Trophoblast cell (in vitro differentiated cells and primary cell): ENCODE data around the gene MALSU1. TPM values are rescaled to one million over a fixed set of nuclear protein-coding genes. Genes with fewer than 3 reads are reported as not detected.
A peak's percentile ranks its signal among the peaks of the same experiment; 100 is the strongest.

ENCODE experiments used
- DNase-seq, 2 donors: peaks; one replicate each; pipeline ENCODE4 v3.0.0-alpha.2; 2016
- H2AFZ ChIP-seq: 2 replicates; pipeline ENCODE4 v1.6.1; 2013; ENCODE audit warnings: low read length, moderate library complexity, mild to moderate bottlenecking; ENCODE audit not compliant: insufficient read depth, poor library complexity
- H2AK5ac ChIP-seq: 2 replicates; pipeline ENCODE4 v1.6.1; 2013; ENCODE audit warnings: mild to moderate bottlenecking, low read length
- H2BK120ac ChIP-seq: 2 replicates; pipeline ENCODE4 v1.6.1; 2013; ENCODE audit warnings: low read length, mild to moderate bottlenecking, moderate library complexity; ENCODE audit not compliant: insufficient read depth, poor library complexity
- H2BK12ac ChIP-seq: 2 replicates; pipeline ENCODE4 v1.6.1; 2013; ENCODE audit warnings: mild to moderate bottlenecking, low read length, moderate library complexity
- H2BK5ac ChIP-seq: 2 replicates; pipeline ENCODE4 v1.6.1; 2013; ENCODE audit warnings: low read length, low read depth, moderate library complexity, mild to moderate bottlenecking; ENCODE audit not compliant: poor library complexity
- H3K14ac ChIP-seq: 2 replicates; pipeline ENCODE4 v1.6.1; 2013; ENCODE audit warnings: mild to moderate bottlenecking, low read length
- H3K18ac ChIP-seq: 2 replicates; pipeline ENCODE4 v1.6.1; 2013; ENCODE audit warnings: mild to moderate bottlenecking, low read length
- H3K23ac ChIP-seq: 2 replicates; pipeline ENCODE4 v1.6.1; 2013; ENCODE audit warnings: low read length
- H3K27ac ChIP-seq: 2 replicates; pipeline ENCODE4 v1.5.1; 2013; ENCODE audit warnings: low read depth, mild to moderate bottlenecking, inconsistent platforms, low read length, moderate library complexity
- H3K27me3 ChIP-seq: 2 replicates; pipeline ENCODE4 v1.6.1; 2013; ENCODE audit warnings: inconsistent platforms, mild to moderate bottlenecking, low read length, moderate library complexity; ENCODE audit not compliant: insufficient read depth
- H3K36me3 ChIP-seq, 2 experiments: 1 replicate in 1 of 2; 2 replicates in 1 of 2; pipeline ENCODE4 v1.6.1; 2013; ENCODE audit warnings: low read length in 2 of 2, mild to moderate bottlenecking in 2 of 2, moderate library complexity in 1 of 2; ENCODE audit not compliant: insufficient read depth in 2 of 2, control insufficient read depth in 1 of 2
- H3K4ac ChIP-seq: 2 replicates; pipeline ENCODE4 v1.6.1; 2013; ENCODE audit warnings: low read depth, mild to moderate bottlenecking, low read length, moderate library complexity
- H3K4me1 ChIP-seq, 2 experiments: 1 replicate in 1 of 2; 2 replicates in 1 of 2; pipeline ENCODE4 v1.6.1; 2013; ENCODE audit warnings: low read length in 2 of 2, mild to moderate bottlenecking in 2 of 2, moderate library complexity in 1 of 2; ENCODE audit not compliant: insufficient read depth in 2 of 2, control insufficient read depth in 1 of 2
- H3K4me2 ChIP-seq: 2 replicates; pipeline ENCODE4 v1.6.1; 2013; ENCODE audit warnings: inconsistent platforms, mild to moderate bottlenecking, low read length, moderate library complexity
- H3K4me3 ChIP-seq: 2 replicates; pipeline ENCODE4 v1.5.1; 2013; ENCODE audit warnings: mild to moderate bottlenecking, low read depth, low read length, inconsistent platforms
- H3K79me1 ChIP-seq: one replicate; pipeline ENCODE4 v1.6.1; 2013; ENCODE audit warnings: low read length
- H3K79me2 ChIP-seq: 2 replicates; pipeline ENCODE4 v1.6.1; 2013; ENCODE audit warnings: low read length, mild to moderate bottlenecking; ENCODE audit not compliant: control insufficient read depth, insufficient read depth, poor library complexity
- H3K9ac ChIP-seq: 2 replicates; pipeline ENCODE4 v1.6.1; 2013; ENCODE audit warnings: mild to moderate bottlenecking, low read length
- H3K9me3 ChIP-seq: 2 replicates; pipeline ENCODE4 v1.6.1; 2013; ENCODE audit warnings: low read depth, mild to moderate bottlenecking, control low read depth, inconsistent platforms, low read length; ENCODE audit not compliant: insufficient read depth
- H4K12ac ChIP-seq: 2 replicates; pipeline ENCODE4 v1.6.1; 2013; ENCODE audit warnings: low read depth, mild to moderate bottlenecking, low read length, moderate library complexity
- H4K8ac ChIP-seq: 2 replicates; pipeline ENCODE4 v1.6.1; 2013; ENCODE audit warnings: low read depth, mild to moderate bottlenecking, low read length, moderate library complexity
- H4K91ac ChIP-seq: one replicate; pipeline ENCODE4 v1.6.1; 2013; ENCODE audit warnings: low read depth, mild to moderate bottlenecking, low read length, moderate library complexity
- WGBS: extraction: QIAGEN DNeasy Blood & Tissue Kit; methylation state at CpG from one replicate; pipeline ENCODE4 v1.1.7; 2013; ENCODE audit warnings: missing lambda C conversion rate; ENCODE audit not compliant: insufficient read length, insufficient coverage; ENCODE audit errors: extremely low coverage; 5-methylcytosine and 5-hydroxymethylcytosine counted together
- polyA plus RNA-seq: library from polyadenylated mRNA; stranded (reverse); fragments of 200-250 nt; gene quantifications from 2 replicates; pipeline ENCODE4 v1.2.3, GENCODE V29; 2013

The MALSU1 gene
- 58.2 and 61.0 TPM in 2 replicates for polyA plus RNA-seq

- H3K27me3 ChIP-seq = no peaks in the 10 kb centered on the region
- H3K23ac ChIP-seq = no peak within 1 kb of the TSS
- peak within 1 kb of the TSS; percentile 95 for H3K9ac ChIP-seq
- peak within 1 kb of the TSS; percentile 31 for H3K27ac ChIP-seq
- H4K8ac ChIP-seq = peak within 1 kb of the TSS; percentile 94
- no CpG with 5 or more reads among the region's 59 CpGs for WGBS
- peaks cover 0 to 2% of the 10 kb centered on the region in 2 experiments for H3K4me1 ChIP-seq
- H3K79me1 ChIP-seq = peaks cover 4% of the 10 kb centered on the region
- peak within 1 kb of the TSS; percentile 73 for H4K91ac ChIP-seq
- H2AFZ ChIP-seq = peak within 1 kb of the TSS; percentile 73
- H2AK5ac ChIP-seq = no peak within 1 kb of the TSS
- H2BK120ac ChIP-seq = peak within 1 kb of the TSS; percentile 50
- H3K36me3 ChIP-seq = peaks cover 0 to 6% of the 10 kb centered on the region in 2 experiments
- peaks cover 7% of the 10 kb centered on the region for H3K79me2 ChIP-seq
- no peak within 1 kb of the TSS for H2BK12ac ChIP-seq
- H3K14ac ChIP-seq = peak within 1 kb of the TSS; percentile 86
- H2BK5ac ChIP-seq = peak within 1 kb of the TSS; percentile 69
- peak within 1 kb of the TSS; percentile 83 for H3K4me2 ChIP-seq
- peak within 1 kb of the TSS; percentile 83 for H3K18ac ChIP-seq
- H3K4me3 ChIP-seq = peak within 1 kb of the TSS; percentile 97
- peak; percentile 97 to 98 for DNase-seq
- H3K4ac ChIP-seq = peak within 1 kb of the TSS; percentile 78
- H4K12ac ChIP-seq = peak within 1 kb of the TSS; percentile 85
- no peaks in the 10 kb centered on the region for H3K9me3 ChIP-seq
These were observed at the start of gene MALSU1 for GRCh38 chr7:23298885-23299769. Gene MALSU1 (plus strand): TSS chr7:23299339. CDS start chr7:23299353, 14 bp downstream.

DNA sequence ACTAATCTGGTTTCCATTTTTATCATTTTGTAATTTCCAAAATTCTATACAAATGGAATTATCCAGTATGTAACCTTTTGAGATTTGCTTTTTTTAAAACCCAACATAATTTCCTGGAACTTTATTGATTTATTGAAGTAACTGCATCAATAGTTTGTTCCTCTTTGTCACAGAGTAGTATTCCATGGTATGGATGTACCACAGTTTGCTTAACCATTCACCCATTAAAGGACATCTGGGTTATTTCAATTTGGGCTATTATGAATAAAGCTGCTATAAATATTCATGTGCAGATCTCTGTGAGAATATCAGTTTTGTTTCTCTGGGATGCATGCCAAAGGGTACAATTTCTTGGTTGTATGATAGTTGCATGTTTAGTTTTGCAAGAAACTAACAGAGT is 49.7 kb upstream of the MALSU1 start:
- no peak overlapping the region for H4K91ac ChIP-seq
- H3K9me3 ChIP-seq = no peaks in the 10 kb centered on the region
- no peak overlapping the region for H4K12ac ChIP-seq
- H3K14ac ChIP-seq = no peak overlapping the region
- no peak overlapping the region for H2AFZ ChIP-seq
- H3K23ac ChIP-seq = no peak overlapping the region
- no peak overlapping the region for H2AK5ac ChIP-seq
- no peaks in the 10 kb centered on the region for H3K79me1 ChIP-seq
- no peak overlapping the region for H2BK12ac ChIP-seq
- no peak for DNase-seq
- no peaks in the 10 kb centered on the region for H3K27me3 ChIP-seq
- H2BK5ac ChIP-seq = no peak overlapping the region
- no peak overlapping the region for H3K27ac ChIP-seq
- no peaks in the 10 kb centered on the region for H3K79me2 ChIP-seq
- H3K18ac ChIP-seq = no peak overlapping the region
- no peak overlapping the region for H3K4ac ChIP-seq
- no peak overlapping the region for H2BK120ac ChIP-seq
- no peak overlapping the region for H3K4me3 ChIP-seq
- H3K4me1 ChIP-seq = peaks cover 7 to 9% of the 10 kb centered on the region in 2 experiments
- H3K4me2 ChIP-seq = no peak overlapping the region
- no peak overlapping the region for H3K9ac ChIP-seq
- H4K8ac ChIP-seq = no peak overlapping the region
- H3K36me3 ChIP-seq = no peaks in the 10 kb centered on the region

GRCh38 chr7:23254051-23254681 is 45.0 kb upstream of the MALSU1 start:
- Histone ChIP-seq H3K4ac (no peak overlapping the region), H3K4me3 (no peak overlapping the region), H4K8ac (no peak overlapping the region), H3K18ac (no peak overlapping the region), H2BK5ac (no peak overlapping the region), H3K9me3 (no peaks in the 10 kb centered on the region), H3K14ac (no peak overlapping the region), H2AFZ (no peak overlapping the region), H3K9ac (no peak overlapping the region), H4K91ac (no peak overlapping the region), H4K12ac (no peak overlapping the region), H2BK120ac (no peak overlapping the region), H2AK5ac (no peak overlapping the region), H3K36me3 (no peaks in the 10 kb centered on the region), H3K23ac (no peak overlapping the region), H3K27ac (no peak overlapping the region), H3K79me2 (no peaks in the 10 kb centered on the region), H2BK12ac (no peak overlapping the region), H3K79me1 (no peaks in the 10 kb centered on the region), H3K27me3 (no peaks in the 10 kb centered on the region), H3K4me2 (no peak overlapping the region), H3K4me1 (no peaks in the 10 kb centered on the region)
- WGBS = no CpG with 5 or more reads among the region's 7 CpGs
- no peak for DNase-seq

DNA sequence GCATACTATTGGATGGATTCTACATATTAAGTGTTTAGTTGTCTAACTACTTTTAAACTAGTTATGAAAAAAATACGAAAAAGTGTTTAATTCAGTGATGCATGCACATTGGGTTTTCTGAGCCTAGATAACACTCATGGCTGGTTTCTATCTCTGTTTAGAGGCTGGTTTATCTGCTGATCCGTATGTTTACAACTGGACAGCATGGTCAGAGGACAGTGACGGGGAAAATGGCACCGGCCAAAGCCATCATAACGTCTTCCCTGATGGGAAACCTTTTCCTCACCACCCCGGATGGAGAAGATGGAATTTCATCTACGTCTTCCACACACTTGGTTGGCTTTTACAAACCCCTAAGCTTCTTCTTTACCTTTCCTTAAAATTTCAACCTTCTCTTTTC is 42.4 kb upstream of the MALSU1 start:
- H3K4me1 ChIP-seq = no peaks in the 10 kb centered on the region
- no peak for DNase-seq
- H3K9ac ChIP-seq = no peak overlapping the region
- no peak overlapping the region for H3K4ac ChIP-seq
- H2BK5ac ChIP-seq = no peak overlapping the region
- no peaks in the 10 kb centered on the region for H3K79me1 ChIP-seq
- no peak overlapping the region for H4K91ac ChIP-seq
- no peak overlapping the region for H2BK12ac ChIP-seq
- H4K8ac ChIP-seq = no peak overlapping the region
- H2AK5ac ChIP-seq = no peak overlapping the region
- no peak overlapping the region for H3K4me2 ChIP-seq
- H3K79me2 ChIP-seq = no peaks in the 10 kb centered on the region
- no peak overlapping the region for H3K23ac ChIP-seq
- H3K27me3 ChIP-seq = no peaks in the 10 kb centered on the region
- no peak overlapping the region for H3K14ac ChIP-seq
- no CpG with 5 or more reads among the region's 7 CpGs for WGBS
- H2AFZ ChIP-seq = no peak overlapping the region
- no peaks in the 10 kb centered on the region for H3K36me3 ChIP-seq
- no peak overlapping the region for H3K18ac ChIP-seq
- no peak overlapping the region for H3K27ac ChIP-seq
- no peak overlapping the region for H4K12ac ChIP-seq
- H2BK120ac ChIP-seq = no peak overlapping the region
- no peaks in the 10 kb centered on the region for H3K9me3 ChIP-seq
- H3K4me3 ChIP-seq = no peak overlapping the region
